ENCODE results near the gene SYNE1. TPM values are rescaled to one million over a fixed set of nuclear protein-coding genes. Genes with fewer than 3 reads are reported as not detected.

SYNE1 gene
- total RNA-seq, 1 experiment from 2014 or later: 6.5 TPM

DNA sequence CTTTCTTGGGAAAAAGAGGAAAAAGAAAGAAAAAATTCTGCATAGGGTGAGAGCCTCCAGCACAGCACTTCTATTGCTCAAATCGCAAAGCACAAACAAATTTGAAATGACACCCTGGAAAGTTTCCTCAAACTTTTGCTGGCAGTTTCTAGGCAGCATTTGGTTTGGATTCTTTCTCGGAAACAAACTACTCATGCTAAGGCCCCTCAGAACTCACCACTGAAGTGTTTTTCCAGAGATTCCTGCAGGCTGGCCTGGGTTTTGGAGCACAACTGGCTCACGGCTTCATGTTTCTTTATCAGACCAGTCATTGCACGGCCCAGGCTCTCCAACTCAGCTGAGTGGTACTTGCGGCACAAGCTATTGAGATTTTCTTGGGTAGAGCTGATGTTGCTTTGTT is 237.8 kb downstream of the SYNE1 start (continued):
- TF ChIP-seq, protein P1, sequence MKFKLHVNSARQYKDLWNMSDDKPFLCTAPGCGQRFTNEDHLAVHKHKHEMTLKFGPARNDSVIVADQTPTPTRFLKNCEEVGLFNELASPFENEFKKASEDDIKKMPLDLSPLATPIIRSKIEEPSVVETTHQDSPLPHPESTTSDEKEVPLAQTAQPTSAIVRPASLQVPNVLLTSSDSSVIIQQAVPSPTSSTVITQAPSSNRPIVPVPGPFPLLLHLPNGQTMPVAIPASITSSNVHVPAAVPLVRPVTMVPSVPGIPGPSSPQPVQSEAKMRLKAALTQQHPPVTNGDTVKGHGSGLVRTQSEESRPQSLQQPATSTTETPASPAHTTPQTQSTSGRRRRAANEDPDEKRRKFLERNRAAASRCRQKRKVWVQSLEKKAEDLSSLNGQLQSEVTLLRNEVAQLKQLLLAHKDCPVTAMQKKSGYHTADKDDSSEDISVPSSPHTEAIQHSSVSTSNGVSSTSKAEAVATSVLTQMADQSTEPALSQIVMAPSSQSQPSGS (CRISPR knock-in tag; IDR thresholded peaks at IDR 0.05; ENCODE audit: borderline replicate concordance, low read depth): no peak

DNA sequence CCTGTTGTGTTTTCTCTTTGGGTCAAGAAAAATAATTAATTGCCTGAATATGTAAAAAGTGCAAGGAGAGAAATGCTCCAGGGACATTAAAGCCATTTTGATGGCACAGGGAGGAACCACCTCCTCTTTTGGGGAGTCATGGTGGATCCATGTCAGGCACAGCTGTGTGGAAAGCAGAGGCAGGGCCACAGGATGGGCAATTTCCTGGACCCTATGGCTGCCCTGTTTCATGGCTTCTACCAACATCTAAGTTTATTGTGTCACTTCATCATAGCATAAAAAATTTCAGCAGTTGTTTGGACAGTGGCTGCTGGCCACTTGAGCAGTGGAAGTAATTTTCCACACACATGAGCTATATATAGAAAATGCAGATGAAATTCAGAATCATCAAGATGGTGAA is 238.2 kb downstream of the SYNE1 start:
- POLR2A ChIA-PET: no interaction called here
- TF ChIP-seq JAZF1 (CRISPR knock-in tag; IDR thresholded peaks at IDR 0.05) (no peak), TP53 (CRISPR knock-in tag; IDR thresholded peaks at IDR 0.05) (no peak), TEAD4 (CRISPR knock-in tag; IDR thresholded peaks at IDR 0.05) (no peak), ETV6 (CRISPR knock-in tag; IDR thresholded peaks at IDR 0.05) (no peak), TCF7 (CRISPR knock-in tag; IDR thresholded peaks at IDR 0.05; ENCODE audit: low read depth) (no peak), PRRX2 (CRISPR knock-in tag; IDR thresholded peaks at IDR 0.05) (no peak), GABPB1 (CRISPR knock-in tag; IDR thresholded peaks at IDR 0.05) (no peak), FOXK1 (CRISPR knock-in tag; IDR thresholded peaks at IDR 0.05) (no peak)
- TF ChIP-seq, protein P2, sequence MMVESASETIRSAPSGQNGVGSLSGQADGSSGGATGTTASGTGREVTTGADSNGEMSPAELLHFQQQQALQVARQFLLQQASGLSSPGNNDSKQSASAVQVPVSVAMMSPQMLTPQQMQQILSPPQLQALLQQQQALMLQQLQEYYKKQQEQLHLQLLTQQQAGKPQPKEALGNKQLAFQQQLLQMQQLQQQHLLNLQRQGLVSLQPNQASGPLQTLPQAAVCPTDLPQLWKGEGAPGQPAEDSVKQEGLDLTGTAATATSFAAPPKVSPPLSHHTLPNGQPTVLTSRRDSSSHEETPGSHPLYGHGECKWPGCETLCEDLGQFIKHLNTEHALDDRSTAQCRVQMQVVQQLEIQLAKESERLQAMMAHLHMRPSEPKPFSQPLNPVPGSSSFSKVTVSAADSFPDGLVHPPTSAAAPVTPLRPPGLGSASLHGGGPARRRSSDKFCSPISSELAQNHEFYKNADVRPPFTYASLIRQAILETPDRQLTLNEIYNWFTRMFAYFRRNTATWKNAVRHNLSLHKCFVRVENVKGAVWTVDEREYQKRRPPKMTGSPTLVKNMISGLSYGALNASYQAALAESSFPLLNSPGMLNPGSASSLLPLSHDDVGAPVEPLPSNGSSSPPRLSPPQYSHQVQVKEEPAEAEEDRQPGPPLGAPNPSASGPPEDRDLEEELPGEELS (CRISPR knock-in tag; IDR thresholded peaks at IDR 0.05): no peak
- TF ChIP-seq, protein P3, sequence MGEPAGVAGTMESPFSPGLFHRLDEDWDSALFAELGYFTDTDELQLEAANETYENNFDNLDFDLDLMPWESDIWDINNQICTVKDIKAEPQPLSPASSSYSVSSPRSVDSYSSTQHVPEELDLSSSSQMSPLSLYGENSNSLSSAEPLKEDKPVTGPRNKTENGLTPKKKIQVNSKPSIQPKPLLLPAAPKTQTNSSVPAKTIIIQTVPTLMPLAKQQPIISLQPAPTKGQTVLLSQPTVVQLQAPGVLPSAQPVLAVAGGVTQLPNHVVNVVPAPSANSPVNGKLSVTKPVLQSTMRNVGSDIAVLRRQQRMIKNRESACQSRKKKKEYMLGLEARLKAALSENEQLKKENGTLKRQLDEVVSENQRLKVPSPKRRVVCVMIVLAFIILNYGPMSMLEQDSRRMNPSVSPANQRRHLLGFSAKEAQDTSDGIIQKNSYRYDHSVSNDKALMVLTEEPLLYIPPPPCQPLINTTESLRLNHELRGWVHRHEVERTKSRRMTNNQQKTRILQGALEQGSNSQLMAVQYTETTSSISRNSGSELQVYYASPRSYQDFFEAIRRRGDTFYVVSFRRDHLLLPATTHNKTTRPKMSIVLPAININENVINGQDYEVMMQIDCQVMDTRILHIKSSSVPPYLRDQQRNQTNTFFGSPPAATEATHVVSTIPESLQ (CRISPR knock-in tag; IDR thresholded peaks at IDR 0.05): no peak
- TF ChIP-seq, protein P4, sequence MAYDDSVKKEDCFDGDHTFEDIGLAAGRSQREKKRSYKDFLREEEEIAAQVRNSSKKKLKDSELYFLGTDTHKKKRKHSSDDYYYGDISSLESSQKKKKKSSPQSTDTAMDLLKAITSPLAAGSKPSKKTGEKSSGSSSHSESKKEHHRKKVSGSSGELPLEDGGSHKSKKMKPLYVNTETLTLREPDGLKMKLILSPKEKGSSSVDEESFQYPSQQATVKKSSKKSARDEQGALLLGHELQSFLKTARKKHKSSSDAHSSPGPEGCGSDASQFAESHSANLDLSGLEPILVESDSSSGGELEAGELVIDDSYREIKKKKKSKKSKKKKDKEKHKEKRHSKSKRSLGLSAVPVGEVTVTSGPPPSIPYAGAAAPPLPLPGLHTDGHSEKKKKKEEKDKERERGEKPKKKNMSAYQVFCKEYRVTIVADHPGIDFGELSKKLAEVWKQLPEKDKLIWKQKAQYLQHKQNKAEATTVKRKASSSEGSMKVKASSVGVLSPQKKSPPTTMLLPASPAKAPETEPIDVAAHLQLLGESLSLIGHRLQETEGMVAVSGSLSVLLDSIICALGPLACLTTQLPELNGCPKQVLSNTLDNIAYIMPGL (CRISPR knock-in tag; IDR thresholded peaks at IDR 0.05): no peak
- TF ChIP-seq, protein P5, sequence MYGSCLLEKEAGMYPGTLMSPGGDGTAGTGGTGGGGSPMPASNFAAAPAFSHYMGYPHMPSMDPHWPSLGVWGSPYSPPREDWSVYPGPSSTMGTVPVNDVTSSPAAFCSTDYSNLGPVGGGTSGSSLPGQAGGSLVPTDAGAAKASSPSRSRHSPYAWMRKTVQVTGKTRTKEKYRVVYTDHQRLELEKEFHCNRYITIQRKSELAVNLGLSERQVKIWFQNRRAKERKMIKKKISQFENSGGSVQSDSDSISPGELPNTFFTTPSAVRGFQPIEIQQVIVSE (CRISPR knock-in tag; IDR thresholded peaks at IDR 0.05; ENCODE audit: borderline replicate concordance): no peak
- TF ChIP-seq, protein P6, sequence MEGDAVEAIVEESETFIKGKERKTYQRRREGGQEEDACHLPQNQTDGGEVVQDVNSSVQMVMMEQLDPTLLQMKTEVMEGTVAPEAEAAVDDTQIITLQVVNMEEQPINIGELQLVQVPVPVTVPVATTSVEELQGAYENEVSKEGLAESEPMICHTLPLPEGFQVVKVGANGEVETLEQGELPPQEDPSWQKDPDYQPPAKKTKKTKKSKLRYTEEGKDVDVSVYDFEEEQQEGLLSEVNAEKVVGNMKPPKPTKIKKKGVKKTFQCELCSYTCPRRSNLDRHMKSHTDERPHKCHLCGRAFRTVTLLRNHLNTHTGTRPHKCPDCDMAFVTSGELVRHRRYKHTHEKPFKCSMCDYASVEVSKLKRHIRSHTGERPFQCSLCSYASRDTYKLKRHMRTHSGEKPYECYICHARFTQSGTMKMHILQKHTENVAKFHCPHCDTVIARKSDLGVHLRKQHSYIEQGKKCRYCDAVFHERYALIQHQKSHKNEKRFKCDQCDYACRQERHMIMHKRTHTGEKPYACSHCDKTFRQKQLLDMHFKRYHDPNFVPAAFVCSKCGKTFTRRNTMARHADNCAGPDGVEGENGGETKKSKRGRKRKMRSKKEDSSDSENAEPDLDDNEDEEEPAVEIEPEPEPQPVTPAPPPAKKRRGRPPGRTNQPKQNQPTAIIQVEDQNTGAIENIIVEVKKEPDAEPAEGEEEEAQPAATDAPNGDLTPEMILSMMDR (IDR thresholded peaks at IDR 0.05): no peak
- TF ChIP-seq, protein P7, sequence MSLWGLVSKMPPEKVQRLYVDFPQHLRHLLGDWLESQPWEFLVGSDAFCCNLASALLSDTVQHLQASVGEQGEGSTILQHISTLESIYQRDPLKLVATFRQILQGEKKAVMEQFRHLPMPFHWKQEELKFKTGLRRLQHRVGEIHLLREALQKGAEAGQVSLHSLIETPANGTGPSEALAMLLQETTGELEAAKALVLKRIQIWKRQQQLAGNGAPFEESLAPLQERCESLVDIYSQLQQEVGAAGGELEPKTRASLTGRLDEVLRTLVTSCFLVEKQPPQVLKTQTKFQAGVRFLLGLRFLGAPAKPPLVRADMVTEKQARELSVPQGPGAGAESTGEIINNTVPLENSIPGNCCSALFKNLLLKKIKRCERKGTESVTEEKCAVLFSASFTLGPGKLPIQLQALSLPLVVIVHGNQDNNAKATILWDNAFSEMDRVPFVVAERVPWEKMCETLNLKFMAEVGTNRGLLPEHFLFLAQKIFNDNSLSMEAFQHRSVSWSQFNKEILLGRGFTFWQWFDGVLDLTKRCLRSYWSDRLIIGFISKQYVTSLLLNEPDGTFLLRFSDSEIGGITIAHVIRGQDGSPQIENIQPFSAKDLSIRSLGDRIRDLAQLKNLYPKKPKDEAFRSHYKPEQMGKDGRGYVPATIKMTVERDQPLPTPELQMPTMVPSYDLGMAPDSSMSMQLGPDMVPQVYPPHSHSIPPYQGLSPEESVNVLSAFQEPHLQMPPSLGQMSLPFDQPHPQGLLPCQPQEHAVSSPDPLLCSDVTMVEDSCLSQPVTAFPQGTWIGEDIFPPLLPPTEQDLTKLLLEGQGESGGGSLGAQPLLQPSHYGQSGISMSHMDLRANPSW (CRISPR knock-in tag; conservative IDR thresholded peaks at IDR 0.05; ENCODE audit: low read depth): no peak
- TF ChIP-seq, protein P8, sequence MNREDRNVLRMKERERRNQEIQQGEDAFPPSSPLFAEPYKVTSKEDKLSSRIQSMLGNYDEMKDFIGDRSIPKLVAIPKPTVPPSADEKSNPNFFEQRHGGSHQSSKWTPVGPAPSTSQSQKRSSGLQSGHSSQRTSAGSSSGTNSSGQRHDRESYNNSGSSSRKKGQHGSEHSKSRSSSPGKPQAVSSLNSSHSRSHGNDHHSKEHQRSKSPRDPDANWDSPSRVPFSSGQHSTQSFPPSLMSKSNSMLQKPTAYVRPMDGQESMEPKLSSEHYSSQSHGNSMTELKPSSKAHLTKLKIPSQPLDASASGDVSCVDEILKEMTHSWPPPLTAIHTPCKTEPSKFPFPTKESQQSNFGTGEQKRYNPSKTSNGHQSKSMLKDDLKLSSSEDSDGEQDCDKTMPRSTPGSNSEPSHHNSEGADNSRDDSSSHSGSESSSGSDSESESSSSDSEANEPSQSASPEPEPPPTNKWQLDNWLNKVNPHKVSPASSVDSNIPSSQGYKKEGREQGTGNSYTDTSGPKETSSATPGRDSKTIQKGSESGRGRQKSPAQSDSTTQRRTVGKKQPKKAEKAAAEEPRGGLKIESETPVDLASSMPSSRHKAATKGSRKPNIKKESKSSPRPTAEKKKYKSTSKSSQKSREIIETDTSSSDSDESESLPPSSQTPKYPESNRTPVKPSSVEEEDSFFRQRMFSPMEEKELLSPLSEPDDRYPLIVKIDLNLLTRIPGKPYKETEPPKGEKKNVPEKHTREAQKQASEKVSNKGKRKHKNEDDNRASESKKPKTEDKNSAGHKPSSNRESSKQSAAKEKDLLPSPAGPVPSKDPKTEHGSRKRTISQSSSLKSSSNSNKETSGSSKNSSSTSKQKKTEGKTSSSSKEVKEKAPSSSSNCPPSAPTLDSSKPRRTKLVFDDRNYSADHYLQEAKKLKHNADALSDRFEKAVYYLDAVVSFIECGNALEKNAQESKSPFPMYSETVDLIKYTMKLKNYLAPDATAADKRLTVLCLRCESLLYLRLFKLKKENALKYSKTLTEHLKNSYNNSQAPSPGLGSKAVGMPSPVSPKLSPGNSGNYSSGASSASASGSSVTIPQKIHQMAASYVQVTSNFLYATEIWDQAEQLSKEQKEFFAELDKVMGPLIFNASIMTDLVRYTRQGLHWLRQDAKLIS (CRISPR knock-in tag; IDR thresholded peaks at IDR 0.05; ENCODE audit: borderline replicate concordance): no peak
- CTCF ChIA-PET: no interaction called here
- Mint-ChIP-seq H3K4me3 (no peak overlapping the region), H3K36me3 (no peaks in the 10 kb centered on the region), H3K27ac (no peak overlapping the region), H3K4me1 (peaks cover 17% of the 10 kb centered on the region), H3K27me3 (ENCODE audit: low read depth) (no peaks in the 10 kb centered on the region), H3K9me3 (peaks cover 4% of the 10 kb centered on the region; the same call in 1 of the 2 replicates)
- no peak for ATAC-seq
- DNase-seq (ENCODE audit: low spot score): no peak

Measured in WTC11 (cell line).